Stimulated activated CD8-positive, alpha-beta memory T cell treated with anti-CD3 and anti-CD28 coated beads, Interleukin-7, amount 100 ng/mL, for 24 hours (primary cell): ENCODE measurements around the gene CDH18.

ENCODE experiments used
- DNase-seq: peaks from one replicate; pipeline ENCODE4 v3.0.0-alpha.2; 2020; ENCODE audit warnings: low read depth

Gene CDH18, protein sequence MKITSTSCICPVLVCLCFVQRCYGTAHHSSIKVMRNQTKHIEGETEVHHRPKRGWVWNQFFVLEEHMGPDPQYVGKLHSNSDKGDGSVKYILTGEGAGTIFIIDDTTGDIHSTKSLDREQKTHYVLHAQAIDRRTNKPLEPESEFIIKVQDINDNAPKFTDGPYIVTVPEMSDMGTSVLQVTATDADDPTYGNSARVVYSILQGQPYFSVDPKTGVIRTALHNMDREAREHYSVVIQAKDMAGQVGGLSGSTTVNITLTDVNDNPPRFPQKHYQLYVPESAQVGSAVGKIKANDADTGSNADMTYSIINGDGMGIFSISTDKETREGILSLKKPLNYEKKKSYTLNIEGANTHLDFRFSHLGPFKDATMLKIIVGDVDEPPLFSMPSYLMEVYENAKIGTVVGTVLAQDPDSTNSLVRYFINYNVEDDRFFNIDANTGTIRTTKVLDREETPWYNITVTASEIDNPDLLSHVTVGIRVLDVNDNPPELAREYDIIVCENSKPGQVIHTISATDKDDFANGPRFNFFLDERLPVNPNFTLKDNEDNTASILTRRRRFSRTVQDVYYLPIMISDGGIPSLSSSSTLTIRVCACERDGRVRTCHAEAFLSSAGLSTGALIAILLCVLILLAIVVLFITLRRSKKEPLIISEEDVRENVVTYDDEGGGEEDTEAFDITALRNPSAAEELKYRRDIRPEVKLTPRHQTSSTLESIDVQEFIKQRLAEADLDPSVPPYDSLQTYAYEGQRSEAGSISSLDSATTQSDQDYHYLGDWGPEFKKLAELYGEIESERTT

DNA sequence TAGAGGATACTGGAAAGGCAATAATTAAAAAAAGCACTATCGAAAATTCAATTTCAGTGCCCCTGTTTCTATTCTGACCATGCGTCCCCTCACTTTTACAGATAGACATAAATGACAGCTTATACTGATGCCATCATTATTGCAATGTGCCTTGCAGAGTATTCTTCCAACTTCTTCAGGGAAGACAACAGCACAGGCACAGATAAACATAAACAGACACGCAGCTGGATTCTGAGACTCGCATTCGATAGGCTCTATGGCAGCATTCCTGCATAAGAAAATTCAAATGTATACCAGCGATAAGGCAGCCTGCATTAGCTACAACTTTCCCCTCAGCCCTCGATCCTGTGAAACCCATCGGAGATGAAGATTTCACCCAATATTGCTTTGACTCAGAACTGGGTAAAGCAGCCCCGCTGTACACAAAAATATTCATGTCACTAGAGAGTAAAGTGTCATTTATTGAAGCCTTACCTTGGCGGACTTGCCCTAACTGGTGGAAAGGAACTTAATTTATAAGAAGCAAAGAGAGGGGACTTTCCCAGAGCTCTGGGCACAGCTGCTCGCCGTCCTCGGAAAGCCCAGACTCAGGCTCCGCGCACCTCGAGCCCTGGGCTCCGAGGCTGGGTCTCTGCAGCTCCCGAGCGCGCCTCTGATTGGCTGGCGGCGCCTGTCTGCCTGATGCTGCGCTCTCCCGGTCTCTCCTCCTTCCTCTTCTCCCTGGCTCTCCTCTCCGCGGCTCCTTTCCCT is at the start of gene CDH18:
Gene CDH18 (minus strand): TSS at position 589 of the 750 bp plus-strand sequence. CDS start 149,214 bp downstream, outside the sequence.
- no peak for DNase-seq

DNA sequence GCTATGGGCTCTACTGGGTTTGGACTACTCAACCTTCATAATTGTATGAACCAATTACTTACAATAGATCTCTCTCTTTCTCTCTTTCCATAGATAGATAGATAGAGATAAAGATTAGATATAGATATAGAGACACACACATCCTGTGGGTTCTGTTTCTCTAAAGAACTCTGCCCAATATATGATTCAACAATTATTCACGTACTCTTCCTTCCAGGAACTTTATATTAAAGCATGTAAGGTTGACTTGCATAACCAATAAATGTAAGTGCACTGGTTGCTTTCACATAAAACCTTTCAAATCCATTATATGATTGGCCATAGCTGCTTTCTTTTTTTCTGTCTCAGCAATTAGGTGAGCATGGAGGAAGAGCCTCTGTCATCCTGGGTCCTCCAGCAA is 46.7 kb upstream of the CDH18 start:
- no peak for DNase-seq

DNA sequence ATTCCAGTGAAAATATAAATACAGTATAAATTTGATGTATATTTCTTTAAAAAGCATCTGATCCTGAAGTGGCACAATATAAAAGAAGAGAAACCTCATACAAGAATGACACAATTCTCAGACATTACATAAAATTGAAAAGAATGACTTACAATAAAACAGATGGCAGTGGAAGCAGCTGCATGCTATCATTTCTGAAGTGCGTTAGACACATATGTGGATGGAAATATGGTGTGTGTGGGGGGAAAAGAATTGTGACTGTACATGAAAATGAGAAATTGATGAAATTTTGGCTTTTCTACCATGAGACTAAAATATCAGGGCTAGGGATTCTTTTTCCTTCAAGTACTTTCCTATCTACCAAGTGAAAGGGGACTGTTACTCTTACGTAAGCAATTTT is 45.9 kb upstream of the CDH18 start:
- no peak for DNase-seq

DNA sequence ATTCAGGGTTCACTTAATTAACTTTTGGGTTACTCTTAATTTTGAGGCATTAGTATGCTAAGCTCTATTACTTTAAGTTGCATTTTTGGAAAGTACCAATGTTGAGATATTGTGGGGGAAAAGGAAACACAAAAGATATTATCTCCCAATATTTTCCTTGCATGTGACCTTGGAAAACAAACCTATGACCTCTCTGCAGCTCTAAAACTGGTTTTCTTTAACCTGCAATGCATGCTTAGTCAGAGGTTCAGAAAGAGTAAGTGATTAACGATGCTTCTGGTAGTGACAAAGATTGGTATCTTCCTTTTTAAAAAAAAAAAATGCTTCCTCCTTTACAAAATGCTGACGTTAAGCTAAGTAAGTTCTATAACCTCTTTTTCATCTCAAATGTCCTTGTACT is 44.9 kb upstream of the CDH18 start:
- DNase-seq: no peak

DNA sequence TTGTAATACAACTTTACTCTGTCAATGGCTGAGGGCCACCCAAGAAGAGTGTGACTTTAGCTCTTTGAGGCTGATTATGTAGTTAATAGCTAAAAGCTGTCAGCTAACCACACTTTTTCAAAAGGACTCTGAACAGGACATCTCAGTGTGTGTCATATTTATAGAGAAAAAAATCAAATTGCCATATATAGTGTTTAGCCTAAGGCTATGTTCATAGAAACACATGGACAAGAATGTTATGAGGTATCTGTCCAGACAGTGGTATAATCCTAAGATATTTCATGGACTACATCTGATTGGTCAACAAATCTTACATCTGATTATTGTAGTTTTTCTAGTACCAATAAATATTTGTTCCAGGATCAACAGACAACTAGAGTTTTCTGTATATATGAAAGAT is 42.1 kb upstream of the CDH18 start:
- no peak for DNase-seq

DNA sequence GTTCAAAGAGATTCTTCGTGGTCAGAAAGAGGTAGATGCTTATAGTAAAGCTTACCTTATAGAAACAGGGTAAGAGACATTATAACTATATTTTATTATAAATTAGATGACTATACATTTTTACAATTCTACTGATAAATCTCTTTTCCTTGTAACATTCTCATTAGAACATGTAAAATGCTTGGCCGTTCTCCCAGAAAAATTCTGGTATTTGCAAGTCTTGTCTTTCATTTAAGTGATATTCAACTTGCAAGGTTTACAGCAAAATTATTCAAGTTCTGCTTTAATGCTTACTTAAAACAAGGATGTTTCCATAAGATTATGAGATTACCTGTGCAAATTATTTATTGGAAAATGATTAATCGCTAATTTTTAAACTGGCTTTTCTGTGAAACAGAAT is 41.3 kb upstream of the CDH18 start:
- no peak for DNase-seq

DNA sequence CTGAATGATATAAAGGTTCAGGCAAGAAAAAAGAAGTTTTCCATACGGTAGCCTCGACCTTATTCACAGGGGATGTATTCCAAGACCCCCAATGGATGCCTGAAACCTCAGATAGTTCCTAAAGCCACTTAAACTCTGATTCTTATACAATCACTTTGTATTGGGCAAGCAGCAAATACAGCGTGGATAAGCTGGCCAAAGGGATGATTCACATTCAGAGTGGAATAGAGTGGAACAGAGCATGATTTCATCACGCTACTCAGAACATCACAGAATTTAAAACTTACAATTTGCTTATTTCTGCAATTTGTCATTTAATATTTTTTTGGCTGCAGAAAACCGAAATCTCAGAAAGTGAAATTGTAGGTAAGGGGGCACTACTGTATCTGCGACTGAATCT is 40.5 kb upstream of the CDH18 start:
- no peak for DNase-seq

DNA sequence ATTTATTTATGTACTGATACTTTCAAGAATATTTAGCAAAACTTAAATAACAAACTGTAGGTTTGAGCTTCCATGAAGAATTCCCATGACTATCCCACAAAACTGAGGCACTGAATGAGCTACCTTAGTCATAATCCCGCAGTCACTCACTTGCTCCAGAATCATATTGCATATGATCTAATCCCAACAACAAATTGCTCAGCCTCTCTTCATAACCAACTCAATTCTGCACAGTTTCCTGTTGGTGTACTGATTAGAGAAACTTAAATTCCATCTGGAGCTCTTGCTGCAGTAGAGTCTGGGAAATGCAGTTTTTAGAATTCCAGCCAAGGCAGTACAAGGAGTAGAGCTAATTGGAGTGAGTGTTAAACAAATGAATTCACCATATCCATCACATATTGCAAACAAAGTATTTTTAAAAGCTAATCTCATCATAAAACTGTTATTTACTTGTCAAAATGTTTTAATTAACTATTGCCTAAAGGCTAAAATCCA is 35.7 kb upstream of the CDH18 start:
- DNase-seq: no peak

DNA sequence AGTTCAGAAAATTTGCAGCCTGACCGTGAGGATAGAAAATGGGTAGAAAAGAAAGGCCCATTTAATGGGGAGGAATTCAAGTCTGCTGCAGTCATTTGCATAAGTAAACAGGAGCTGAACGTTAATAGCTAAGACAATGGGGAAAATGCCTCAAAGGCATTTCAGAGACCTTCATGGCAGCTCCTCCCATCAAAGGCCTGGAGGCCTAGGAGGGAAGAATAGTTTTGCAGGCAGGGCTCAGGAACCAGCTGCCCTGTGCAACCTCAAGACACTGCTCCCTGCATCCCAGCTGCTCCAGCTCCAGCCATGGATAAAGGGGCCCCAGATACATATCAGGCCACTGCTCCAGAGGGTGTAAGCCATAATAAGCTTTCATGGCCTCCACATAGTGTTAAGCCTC is 32.2 kb upstream of the CDH18 start:
- no peak for DNase-seq

DNA sequence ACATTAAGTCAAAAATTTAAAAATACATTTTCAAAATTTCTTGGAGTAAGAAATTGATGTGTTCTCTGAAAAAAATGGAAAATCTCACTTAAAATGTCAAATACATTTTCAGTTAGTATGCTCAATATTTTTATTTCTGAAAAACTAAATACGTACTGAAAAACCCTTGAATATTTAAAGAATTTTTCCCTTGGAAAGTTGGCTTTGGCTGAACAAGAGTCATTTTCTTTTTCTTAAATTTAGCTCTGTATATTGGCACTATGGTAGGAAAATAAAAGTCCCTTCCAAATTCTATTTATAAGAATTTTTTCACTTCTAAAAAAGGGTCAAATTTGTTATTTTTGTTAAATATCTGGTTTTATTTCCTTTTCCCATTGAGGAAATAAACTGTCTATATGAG is 29.0 kb upstream of the CDH18 start:
- DNase-seq: no peak

DNA sequence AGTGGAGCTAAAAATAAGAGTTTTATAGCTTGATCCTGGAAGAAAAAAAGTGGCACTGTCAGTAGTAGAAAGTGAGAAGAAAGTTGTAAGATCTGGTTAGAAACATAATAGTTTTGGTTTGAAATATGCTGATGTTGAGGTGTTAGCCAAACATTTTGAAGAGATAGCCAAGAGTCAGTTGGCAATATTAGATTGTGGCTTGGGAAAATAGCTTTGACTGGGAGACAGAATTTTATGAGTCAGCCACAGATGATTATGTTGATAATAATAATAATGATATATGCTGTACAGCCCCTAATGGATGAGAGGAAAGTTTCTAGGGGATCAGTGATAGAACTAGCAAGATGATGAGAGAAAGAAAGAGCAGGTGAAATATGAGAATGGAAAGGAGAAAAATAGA is 12.4 kb upstream of the CDH18 start:
- DNase-seq: no peak

DNA sequence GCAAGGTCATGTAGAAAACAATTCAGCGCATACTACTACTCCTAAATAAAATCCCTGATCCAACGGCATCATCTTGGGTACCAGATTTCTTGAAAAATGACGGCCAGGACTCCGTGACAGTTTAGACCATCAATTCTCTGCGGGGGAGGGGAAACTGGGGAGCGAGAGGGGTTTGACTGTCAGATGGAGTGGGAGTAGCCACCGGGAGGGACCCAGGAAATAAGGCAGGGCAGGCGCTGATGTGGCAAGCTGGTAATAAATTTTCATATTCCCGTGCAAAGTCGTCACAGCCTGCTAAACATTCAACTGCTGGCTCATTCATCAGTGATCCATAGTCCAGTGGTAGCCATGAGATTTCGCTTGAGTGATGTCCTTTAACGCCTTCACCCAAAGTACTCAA is 457 bp upstream of the CDH18 start:
- no peak for DNase-seq

DNA sequence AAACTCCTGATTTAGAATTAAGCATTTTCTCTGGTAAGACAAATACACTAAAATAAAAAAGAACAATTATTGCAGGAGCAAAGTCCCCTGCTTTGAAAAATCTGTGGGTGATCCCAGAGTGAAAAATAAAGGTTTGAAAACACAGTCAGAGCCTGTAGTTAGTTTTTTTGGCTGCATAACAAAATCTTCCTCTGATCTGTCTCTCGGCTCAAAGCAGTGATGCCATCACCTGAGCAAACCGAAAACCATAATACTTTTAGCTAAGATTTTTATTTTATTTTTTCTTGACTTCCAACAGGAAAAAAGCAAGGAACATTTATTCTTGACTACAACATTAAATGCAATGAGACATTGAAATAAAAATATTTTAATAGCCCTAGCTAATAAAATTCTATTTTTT is 1.2 kb downstream of the CDH18 start:
- DNase-seq: no peak

DNA sequence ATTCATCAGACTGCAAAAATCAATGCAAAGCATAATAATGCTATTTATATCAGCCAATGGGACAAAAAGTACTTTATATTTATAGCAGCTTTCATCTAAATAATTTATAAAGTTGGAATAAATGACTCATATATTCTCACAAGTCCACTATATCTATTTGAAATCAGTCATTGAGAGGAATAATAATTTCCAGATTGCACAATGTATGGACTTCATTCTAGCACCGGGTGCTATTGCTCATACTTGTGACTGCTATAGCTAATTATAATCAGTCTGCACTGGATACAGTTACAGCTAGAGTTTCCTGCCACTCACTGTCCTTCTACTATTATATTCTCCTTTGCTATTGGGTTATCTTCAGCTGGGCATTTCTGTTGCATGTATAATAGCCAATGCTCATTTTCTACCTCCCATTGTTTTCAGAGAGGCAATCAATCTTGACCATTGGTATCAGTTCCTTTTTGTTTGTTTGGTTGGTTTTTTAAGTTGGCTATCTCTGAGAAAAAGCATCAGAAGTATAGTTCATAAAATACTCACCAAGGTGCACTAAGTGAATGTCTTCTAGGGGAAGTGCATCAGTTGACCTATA is 1.9 kb downstream of the CDH18 start:
- DNase-seq: no peak

DNA sequence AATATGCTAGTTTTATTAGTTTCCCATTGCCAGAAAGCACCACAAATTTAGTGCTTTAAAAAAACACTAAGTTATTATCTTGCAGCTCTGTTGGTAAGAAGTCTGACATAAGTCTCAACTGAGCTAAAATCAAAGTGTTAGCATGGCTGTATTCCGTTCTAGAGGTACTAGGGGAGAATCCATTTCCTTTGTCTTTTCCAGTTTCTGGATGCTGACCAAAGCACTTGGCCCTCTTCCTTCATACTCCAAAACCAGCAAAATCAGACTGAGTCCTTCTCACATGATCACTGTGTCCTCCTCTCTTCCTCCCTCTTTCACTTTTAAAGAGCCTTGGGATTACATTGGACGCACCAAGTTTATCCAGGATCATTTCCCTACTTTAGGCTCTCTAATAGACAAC is 9.5 kb downstream of the CDH18 start:
- no peak for DNase-seq

DNA sequence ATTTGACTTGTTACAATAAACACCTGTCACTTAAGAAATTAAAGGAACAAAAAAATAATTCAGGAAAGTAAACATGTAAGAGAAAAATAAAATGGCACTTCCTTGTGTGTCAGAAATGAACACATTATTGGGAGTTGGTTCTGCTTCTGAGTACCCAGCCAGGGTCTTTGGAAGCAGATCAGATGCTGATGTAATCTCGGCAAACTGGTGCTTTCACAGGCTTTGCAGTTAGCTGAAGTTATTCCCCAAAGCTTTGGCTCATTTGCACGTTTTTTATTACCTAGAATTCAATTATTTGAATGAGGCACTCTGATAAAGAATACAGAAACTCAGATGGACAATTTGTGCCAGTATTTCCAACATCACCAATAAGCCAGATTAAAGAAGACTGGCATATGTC is 10.9 kb downstream of the CDH18 start:
- DNase-seq: no peak

DNA sequence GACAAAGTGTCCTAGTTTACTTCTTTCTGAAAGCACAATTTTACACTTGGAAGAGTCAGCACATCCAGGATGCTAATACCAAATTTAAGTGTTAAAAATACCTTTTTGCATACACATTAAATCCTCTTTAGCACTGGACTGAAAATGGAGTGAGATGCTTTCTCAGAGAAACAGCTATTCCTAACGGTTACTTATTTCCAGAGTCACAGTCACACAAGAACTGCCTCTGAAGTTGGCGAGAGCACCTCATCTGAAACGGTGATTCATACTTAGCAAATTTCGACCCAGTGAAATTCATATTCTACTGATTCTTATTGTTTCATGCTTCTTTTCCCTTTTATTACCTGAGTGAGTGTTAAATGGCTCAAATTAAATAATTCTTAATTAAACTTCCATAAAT is 12.2 kb downstream of the CDH18 start:
- DNase-seq: no peak

DNA sequence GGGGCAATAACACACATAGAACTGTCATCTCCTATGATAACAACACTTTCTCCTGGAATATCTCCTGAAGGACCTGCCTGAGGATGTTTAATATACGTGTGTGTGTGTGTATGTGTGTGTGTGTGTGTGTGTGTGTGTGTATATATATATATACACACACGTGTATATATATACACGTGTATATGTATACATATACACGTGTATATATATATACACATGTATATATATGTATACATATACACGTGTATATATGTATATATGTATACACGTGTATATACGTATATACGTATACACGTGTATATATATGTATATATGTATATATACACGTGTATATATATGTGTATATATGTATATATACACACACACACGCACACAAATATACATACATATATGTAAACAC is 27.5 kb downstream of the CDH18 start:
- no peak for DNase-seq

DNA sequence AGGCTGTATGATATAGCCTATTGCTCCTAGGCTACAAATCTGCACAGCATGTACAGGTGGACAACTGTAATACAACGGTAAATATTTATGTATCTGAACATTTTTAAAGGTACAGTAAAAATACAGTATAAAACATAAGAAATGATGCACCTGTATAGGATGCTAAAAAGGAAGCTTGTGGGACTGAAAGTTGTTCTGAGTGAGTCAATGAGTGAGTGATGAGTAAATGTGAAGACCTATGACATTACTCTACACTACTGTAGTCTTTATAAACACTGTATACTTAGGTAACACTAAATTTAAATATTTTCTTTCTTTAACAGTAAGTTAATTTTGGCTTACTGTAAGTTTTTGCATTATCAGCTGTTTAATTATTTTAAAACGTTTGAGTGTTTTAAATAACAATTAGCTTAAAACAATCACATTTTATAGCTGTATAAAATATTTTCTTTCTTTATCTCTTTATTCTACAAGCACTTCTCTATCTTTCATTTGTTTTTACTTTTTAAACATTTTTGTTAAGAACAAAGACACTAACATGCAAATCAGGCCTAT is 28.1 kb downstream of the CDH18 start:
- no peak for DNase-seq

DNA sequence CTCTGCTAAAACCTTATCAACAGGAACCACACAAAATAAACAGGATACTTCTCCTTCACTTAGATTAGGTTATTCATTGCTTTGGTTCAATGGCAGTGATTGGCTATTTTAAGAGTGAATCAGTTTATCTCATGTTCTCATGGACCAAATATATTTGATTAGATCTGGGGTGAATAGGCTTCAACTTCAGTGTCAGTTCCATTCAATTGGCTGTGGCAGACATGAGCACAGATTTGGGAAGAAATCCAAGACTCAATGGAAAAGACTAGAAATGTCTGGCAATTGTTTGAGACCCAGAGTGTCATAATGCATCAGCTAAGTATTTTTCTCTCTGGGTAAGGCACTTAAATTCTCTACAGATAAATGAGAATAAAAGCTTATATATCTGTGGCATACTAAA is 37.1 kb downstream of the CDH18 start:
- DNase-seq: no peak

DNA sequence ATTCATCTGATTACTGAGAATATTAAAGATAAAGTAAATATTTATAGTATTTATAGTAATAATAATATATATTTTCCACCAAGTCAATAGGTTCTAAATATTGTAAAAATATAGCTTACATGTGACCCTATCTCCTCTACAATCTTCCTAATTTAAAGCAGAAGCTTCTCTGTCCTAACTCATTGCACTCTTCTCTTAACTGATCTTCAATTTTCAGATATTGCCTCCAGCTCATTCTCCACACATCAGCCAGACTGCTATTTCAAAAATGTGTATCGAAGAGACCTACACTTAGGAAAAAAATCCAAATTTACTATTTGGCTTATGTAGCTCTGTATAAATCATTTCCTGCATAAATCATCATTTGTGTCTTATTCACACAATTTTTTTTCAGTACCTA is 47.8 kb downstream of the CDH18 start:
- DNase-seq: no peak

DNA sequence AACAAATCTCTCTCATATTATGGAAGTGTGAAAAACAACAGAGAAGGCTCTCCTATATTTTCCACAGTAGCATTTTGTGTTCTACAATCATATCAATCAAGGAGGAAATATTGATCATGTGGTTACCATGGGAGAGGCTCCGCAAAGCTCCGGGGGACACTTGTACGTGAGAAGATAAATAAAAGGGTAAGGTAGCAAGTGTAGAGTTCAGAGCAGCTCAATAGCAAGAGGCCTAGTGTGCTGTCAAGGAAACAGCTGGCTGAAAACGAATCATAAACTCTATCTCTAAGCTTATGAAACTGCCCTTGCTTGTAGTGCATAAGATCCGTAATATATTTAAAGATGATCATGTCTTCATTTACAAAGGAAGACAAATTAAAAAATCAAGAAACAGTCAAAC is 57.5 kb downstream of the CDH18 start:
- no peak for DNase-seq
